ENCODE data around the gene GNAZ. TPM values are rescaled to one million over a fixed set of nuclear protein-coding genes. Genes with fewer than 3 reads are reported as not detected.

The GNAZ gene
- total RNA-seq, 1 experiment from 2014 or later = 5.0 TPM

- H3K9me3 ChIP-seq (ENCODE audit: control insufficient read depth, low read depth, low read length) = no peaks in the 10 kb centered on the region
- Mint-ChIP-seq H3K27me3 (ENCODE audit: low read depth) (peaks cover 57% of the 10 kb centered on the region), H3K9me3 (no peaks in the 10 kb centered on the region; a peak in 1 of 5 replicates), H3K4me1 (peaks cover 12 to 17% of the 10 kb centered on the region in 2 experiments; a peak in 3 of 4 replicates), H3K4me3 (no peak overlapping the region), H3K27ac (no peak overlapping the region), H3K36me3 (ENCODE audit: insufficient read depth in 1 of 3, low read depth in 3 of 3) (no peaks in the 10 kb centered on the region; a peak in 1 of 7 replicates)
- H4K5ac ChIP-seq (ENCODE audit: insufficient read length, low read depth, low read length) = no peak overlapping the region
- H3K9ac ChIP-seq (ENCODE audit: extremely low read depth, insufficient read length, low read length) = no peak overlapping the region
- no peaks in the 10 kb centered on the region for H3K79me1 ChIP-seq (ENCODE audit: insufficient read depth, low read depth, low read length, poor library complexity, severe bottlenecking)
- no peak overlapping the region for H2BK20ac ChIP-seq (ENCODE audit: low read depth, low read length, poor library complexity, severe bottlenecking)
- no peak overlapping the region for H2BK5ac ChIP-seq (ENCODE audit: insufficient read length, low read length)
- H3K27ac ChIP-seq (ENCODE audit: insufficient read length, low read depth, low read length) = no peak overlapping the region
- H4K91ac ChIP-seq (ENCODE audit: insufficient read length, low read depth, low read length) = no peak overlapping the region
- no peaks in the 10 kb centered on the region for H3K79me2 ChIP-seq (ENCODE audit: insufficient read depth, low read length)
- H3K18ac ChIP-seq (ENCODE audit: insufficient read length, low read depth, low read length) = no peak overlapping the region
- H2AK5ac ChIP-seq (ENCODE audit: insufficient read length, low read length) = no peak overlapping the region
- no peak overlapping the region for H3K4me2 ChIP-seq (ENCODE audit: insufficient read depth, insufficient read length, low read length)
- no peak overlapping the region for H3T11ph ChIP-seq (ENCODE audit: low read length)
- H2BK120ac ChIP-seq (ENCODE audit: low read depth, low read length, poor library complexity, severe bottlenecking) = no peak overlapping the region
- no peak overlapping the region for H3K4ac ChIP-seq (ENCODE audit: low read depth, low read length)
- H3K4me1 ChIP-seq (ENCODE audit: insufficient read depth, low read length) = no peaks in the 10 kb centered on the region
- DNase-seq = no peak
- H3K14ac ChIP-seq (ENCODE audit: insufficient read depth, low read length) = no peak overlapping the region
- WGBS (ENCODE audit: extremely low coverage, insufficient read length, low lambda C conversion rate) = no CpG with 5 or more reads among the region's 6 CpGs
- H3K27me3 ChIP-seq (ENCODE audit: insufficient read depth, low read length) = no peaks in the 10 kb centered on the region; the same call in 1 of the 2 replicates
- no peaks in the 10 kb centered on the region for H3K23me2 ChIP-seq (ENCODE audit: insufficient read length, low read depth, low read length, poor library complexity, severe bottlenecking)
- no peak overlapping the region for H2BK12ac ChIP-seq (ENCODE audit: insufficient read length, low read depth, low read length)
- H4K20me1 ChIP-seq (ENCODE audit: control insufficient read depth, insufficient read depth, insufficient read length) = no peaks in the 10 kb centered on the region
- no peak overlapping the region for H2BK15ac ChIP-seq (ENCODE audit: low read depth, low read length)
- no peak for TF ChIP-seq CTCF (conservative IDR thresholded peaks at IDR 0.05)
- no peak overlapping the region for H3K23ac ChIP-seq (ENCODE audit: insufficient read length, low read depth, low read length)
- no peak overlapping the region for H3K56ac ChIP-seq (ENCODE audit: insufficient read length, low read depth, low read length)
- no peak overlapping the region for H2AFZ ChIP-seq (ENCODE audit: low read length)
- no peak overlapping the region for H4K8ac ChIP-seq (replicated peaks; ENCODE audit: insufficient read length, low read depth, low read length)
These were observed 32.0 kb upstream of the GNAZ start for GRCh38 chr22:23038334-23038642.
